CD8-positive, alpha-beta memory T cell (primary cell): ENCODE results near the gene NR2C2AP. TPM values are rescaled to one million over a fixed set of nuclear protein-coding genes. Genes with fewer than 3 reads are reported as not detected.

ENCODE experiments used
- CTCF ChIA-PET: fragments of 350-600 bp; sonication (Branson Sonifier 250); formaldehyde crosslinking; loops from one replicate; lab custom pipeline; 2021; ENCODE audit warnings: antibody characterized with exemption; lab: Charles Lee
- POLR2A ChIA-PET: fragments of 350-600 bp; sonication (Branson Sonifier 250); formaldehyde crosslinking; loops from one replicate; lab custom pipeline; 2021; ENCODE audit warnings: antibody characterized with exemption; lab: Charles Lee
- DNase-seq, 5 donors: peaks; one replicate each; pipeline versions ENCODE4 v3.0.0 to v3.0.0-alpha.2; 2020 to 2022; ENCODE audit warnings: mixed read lengths in 1 of 5
- H3K27ac ChIP-seq: one replicate; pipeline ENCODE4 v1.7.0; 2013; ENCODE audit warnings: low read depth, mild to moderate bottlenecking, low read length, moderate library complexity
- H3K27me3 ChIP-seq: 2 replicates; pipeline ENCODE4 v1.7.0; 2013; ENCODE audit warnings: low read length, mild to moderate bottlenecking; ENCODE audit not compliant: insufficient read depth, poor library complexity, severe bottlenecking
- H3K36me3 ChIP-seq: 2 replicates; pipeline ENCODE4 v1.7.0; 2013; ENCODE audit warnings: mild to moderate bottlenecking, low read length, moderate library complexity; ENCODE audit not compliant: insufficient read depth
- H3K4me1 ChIP-seq: 2 replicates; pipeline ENCODE4 v1.7.0; 2013; ENCODE audit warnings: mild to moderate bottlenecking, low read length, moderate library complexity; ENCODE audit not compliant: insufficient read depth
- H3K4me3 ChIP-seq: 2 replicates; pipeline ENCODE4 v1.7.0; 2013; ENCODE audit warnings: mild to moderate bottlenecking, low read length
- H3K9me3 ChIP-seq: 2 replicates; pipeline ENCODE4 v1.7.0; 2013; ENCODE audit warnings: mild to moderate bottlenecking, low read length
- H3K27ac Mint-ChIP-seq, 8 donors: one replicate each; pipeline ENCODE4 v1.8.0; 2020 to 2021; ENCODE audit warnings: mixed read lengths in 8 of 8, mild to moderate bottlenecking in 6 of 8, inconsistent platforms in 3 of 8, moderate library complexity in 3 of 8
- H3K27me3 Mint-ChIP-seq, 2 donors: one replicate each; pipeline ENCODE4 v1.8.0; 2020 to 2021; ENCODE audit warnings: mixed read lengths in 2 of 2, mild to moderate bottlenecking in 1 of 2, moderate library complexity in 1 of 2
- H3K36me3 Mint-ChIP-seq, 3 donors: one replicate each; pipeline ENCODE4 v1.8.0; 2020 to 2021; ENCODE audit warnings: mixed read lengths in 3 of 3, inconsistent platforms in 1 of 3, mild to moderate bottlenecking in 1 of 3
- H3K4me1 Mint-ChIP-seq, 3 donors: one replicate each; pipeline ENCODE4 v1.8.0; 2020 to 2021; ENCODE audit warnings: mixed read lengths in 3 of 3, inconsistent platforms in 1 of 3, mild to moderate bottlenecking in 1 of 3
- H3K4me3 Mint-ChIP-seq, 7 donors: one replicate each; pipeline ENCODE4 v1.8.0; 2020 to 2021; ENCODE audit warnings: mixed read lengths in 7 of 7, mild to moderate bottlenecking in 6 of 7, moderate library complexity in 4 of 7, inconsistent platforms in 2 of 7
- H3K9me3 Mint-ChIP-seq, 5 donors: one replicate each; pipeline ENCODE4 v1.8.0; 2020 to 2022; ENCODE audit warnings: mixed read lengths in 5 of 5, mild to moderate bottlenecking in 3 of 5, moderate library complexity in 2 of 5, inconsistent platforms in 1 of 5
- polyA plus RNA-seq: library from polyadenylated mRNA; unstranded; fragments of 300-500 nt; fragmentation: Illumina TruSeq; gene quantifications from one replicate; pipeline ENCODE4 v1.2.3, GENCODE V29; 2021
- total RNA-seq, 2 experiments: library from RNA; stranded (reverse); gene quantifications; one replicate each; pipeline ENCODE4 v1.2.3, GENCODE V29; 2021

The NR2C2AP gene
- total and polyA plus RNA-seq, 3 experiments from 2014 or later = 35.4 to 60.7 (median 59.5) TPM

- H3K4me1 ChIP-seq = no peaks in the 10 kb centered on the region
- Mint-ChIP-seq H3K4me1 (no peaks in the 10 kb centered on the region), H3K9me3 (peaks cover 4 to 26% (median 24%) of the 10 kb centered on the region in 5 donors), H3K36me3 (peaks cover 0 to 7% (median 0%) of the 10 kb centered on the region in 3 donors), H3K27me3 (peaks cover 9 to 25% of the 10 kb centered on the region in 2 donors), H3K4me3 (no peak overlapping the region), H3K27ac (no peak overlapping the region)
- DNase-seq = no peak
- CTCF ChIA-PET = interaction anchor here (0.7 to 1.4 kb wide), 2 partner anchors 46 to 92 kb away, joined by 3 read pairs; no protein-coding TSS in a partner anchor
- H3K4me3 ChIP-seq = no peak overlapping the region
- no peak overlapping the region for H3K27ac ChIP-seq
- peaks cover 7% of the 10 kb centered on the region for H3K9me3 ChIP-seq
- no peaks in the 10 kb centered on the region for H3K36me3 ChIP-seq
- no peaks in the 10 kb centered on the region for H3K27me3 ChIP-seq
- POLR2A ChIA-PET = no interaction called here
Observed at GRCh38 chr19:19232261-19232721, 29.1 kb upstream of the NR2C2AP start.

DNA sequence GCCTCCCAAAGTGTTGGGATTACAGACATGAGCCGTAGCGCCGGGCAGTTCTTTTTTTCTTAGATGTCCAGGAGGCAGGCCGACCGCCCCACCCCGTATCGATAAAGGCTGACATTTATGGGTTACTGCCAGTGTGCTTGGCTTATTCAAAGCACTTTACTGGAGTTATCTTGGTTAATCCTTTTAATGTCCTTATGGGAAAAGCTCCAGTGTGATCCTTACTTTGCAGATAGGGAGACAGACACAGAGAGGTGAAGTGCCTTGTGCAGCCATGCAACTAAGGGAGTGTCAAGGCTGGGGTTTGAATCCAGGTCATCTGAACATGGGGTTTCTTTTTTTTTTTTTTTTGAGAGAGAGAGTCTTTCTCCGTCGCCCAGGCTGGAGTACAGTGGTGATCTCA is 27.8 kb upstream of the NR2C2AP start:
- no peak overlapping the region for H3K4me3 Mint-ChIP-seq
- Histone ChIP-seq H3K27ac (no peak overlapping the region), H3K36me3 (no peaks in the 10 kb centered on the region), H3K4me1 (no peaks in the 10 kb centered on the region), H3K9me3 (peaks cover 7% of the 10 kb centered on the region), H3K27me3 (no peaks in the 10 kb centered on the region), H3K4me3 (no peak overlapping the region)
- H3K9me3 Mint-ChIP-seq = peaks cover 4 to 21% (median 19%) of the 10 kb centered on the region in 5 donors
- H3K27ac Mint-ChIP-seq = no peak overlapping the region
- H3K4me1 Mint-ChIP-seq = no peaks in the 10 kb centered on the region
- ChIA-PET CTCF (no interaction called here), POLR2A (no interaction called here)
- peaks cover 0 to 4% (median 0%) of the 10 kb centered on the region in 3 donors for H3K36me3 Mint-ChIP-seq
- H3K27me3 Mint-ChIP-seq = peaks cover 5 to 30% of the 10 kb centered on the region in 2 donors
- no peak for DNase-seq

DNA sequence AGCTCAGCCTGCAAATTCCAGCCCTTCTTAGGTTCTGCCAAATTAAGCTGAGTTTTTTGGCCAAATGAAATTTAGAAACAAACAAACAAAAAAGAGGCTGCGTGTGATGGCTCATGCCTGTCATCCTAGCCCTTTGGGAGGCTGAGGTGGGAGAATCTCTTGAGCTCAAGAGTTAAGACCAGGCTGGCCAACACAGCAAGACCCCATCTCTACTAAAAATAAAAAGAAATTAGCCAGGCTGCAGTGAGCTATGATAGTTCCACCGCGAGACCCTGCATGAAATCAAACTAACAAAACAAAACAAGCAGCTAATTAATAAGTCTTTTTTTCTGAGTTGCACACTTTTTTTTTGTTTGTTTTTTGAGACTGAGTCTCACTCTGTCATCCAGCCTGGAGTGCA is 26.5 kb upstream of the NR2C2AP start:
- Histone ChIP-seq H3K27ac (no peak overlapping the region), H3K27me3 (no peaks in the 10 kb centered on the region), H3K4me3 (no peak overlapping the region), H3K9me3 (peaks cover 4% of the 10 kb centered on the region), H3K36me3 (no peaks in the 10 kb centered on the region), H3K4me1 (peaks cover 7% of the 10 kb centered on the region)
- Mint-ChIP-seq H3K9me3 (peaks cover 4 to 14% (median 12%) of the 10 kb centered on the region in 5 donors), H3K27me3 (peaks cover 5 to 29% of the 10 kb centered on the region in 2 donors), H3K27ac (no peak overlapping the region), H3K4me3 (no peak overlapping the region), H3K36me3 (no peaks in the 10 kb centered on the region), H3K4me1 (peaks cover 0 to 5% (median 2%) of the 10 kb centered on the region in 3 donors)
- ChIA-PET POLR2A (interaction anchor here (0.6 kb wide), 2 partner anchors 106 to 635 kb away, joined by 4 to 7 read pairs; no protein-coding TSS in a partner anchor), CTCF (interaction anchor here (0.5 to 1.4 kb wide), 2 partner anchors 62 to 84 kb away, joined by 3 to 4 read pairs; no protein-coding TSS in a partner anchor)
- no peak for DNase-seq

DNA sequence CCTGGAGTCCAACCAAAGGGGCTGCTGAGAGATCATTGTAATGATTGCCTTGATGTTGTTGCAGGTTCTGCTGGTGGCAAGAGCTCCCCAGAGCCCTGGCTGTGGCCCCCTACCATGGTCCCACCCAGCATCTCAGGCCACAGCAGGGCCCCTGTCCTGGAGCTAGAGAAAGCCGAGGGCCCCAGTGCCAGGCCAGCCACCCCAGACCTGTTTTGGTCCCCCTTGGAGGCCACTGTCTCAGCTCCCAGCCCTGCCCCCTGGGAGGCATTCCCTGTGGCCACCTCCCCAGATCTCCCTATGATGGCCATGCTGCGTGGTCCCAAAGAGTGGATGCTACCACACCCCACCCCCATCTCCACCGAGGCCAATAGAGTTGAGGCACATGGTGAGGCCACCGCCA is 24.0 kb upstream of the NR2C2AP start:
- no peaks in the 10 kb centered on the region for H3K27me3 ChIP-seq
- H3K4me1 ChIP-seq = peaks cover 9% of the 10 kb centered on the region
- H3K9me3 Mint-ChIP-seq = no peaks in the 10 kb centered on the region
- no peak overlapping the region for H3K4me3 ChIP-seq
- H3K36me3 Mint-ChIP-seq = no peaks in the 10 kb centered on the region
- no peaks in the 10 kb centered on the region for H3K36me3 ChIP-seq
- DNase-seq = no peak
- ChIA-PET POLR2A (no interaction called here), CTCF (no interaction called here)
- no peaks in the 10 kb centered on the region for H3K9me3 ChIP-seq
- H3K27ac Mint-ChIP-seq = no peak overlapping the region
- H3K4me3 Mint-ChIP-seq = no peak overlapping the region
- H3K27ac ChIP-seq = no peak overlapping the region
- H3K4me1 Mint-ChIP-seq = peaks cover 0 to 7% (median 3%) of the 10 kb centered on the region in 3 donors
- H3K27me3 Mint-ChIP-seq = peaks cover 6 to 26% of the 10 kb centered on the region in 2 donors

DNA sequence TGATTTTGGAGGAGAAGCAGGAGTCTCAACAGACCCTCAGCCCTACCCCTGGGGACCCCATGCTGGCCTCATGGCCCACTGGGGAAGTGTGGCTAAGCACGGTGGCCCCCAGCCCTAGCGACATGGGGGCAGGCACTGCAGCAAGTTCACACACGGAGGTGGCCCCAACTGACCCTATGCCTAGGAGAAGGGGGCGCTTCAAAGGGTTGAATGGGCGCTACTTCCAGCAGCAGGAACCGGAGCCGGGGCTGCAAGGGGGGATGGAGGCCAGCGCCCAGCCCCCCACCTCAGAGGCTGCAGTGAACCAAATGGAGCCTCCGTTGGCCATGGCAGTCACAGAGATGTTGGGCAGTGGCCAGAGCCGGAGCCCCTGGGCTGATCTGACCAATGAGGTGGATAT is 23.4 kb upstream of the NR2C2AP start:
- Histone ChIP-seq H3K36me3 (no peaks in the 10 kb centered on the region), H3K4me1 (peaks cover 9% of the 10 kb centered on the region), H3K9me3 (no peaks in the 10 kb centered on the region), H3K27me3 (no peaks in the 10 kb centered on the region), H3K27ac (no peak overlapping the region), H3K4me3 (no peak overlapping the region)
- CTCF ChIA-PET = interaction anchor here (1.7 kb wide), 1 partner anchor 47 kb away, joined by 5 read pairs; no protein-coding TSS in a partner anchor
- Mint-ChIP-seq H3K9me3 (no peaks in the 10 kb centered on the region), H3K27me3 (peaks cover 3 to 23% of the 10 kb centered on the region in 2 donors), H3K36me3 (no peaks in the 10 kb centered on the region), H3K27ac (peak overlapping the region in 1 of 8 donors; percentile 35), H3K4me1 (peaks cover 0 to 7% (median 3%) of the 10 kb centered on the region in 3 donors), H3K4me3 (no peak overlapping the region)
- POLR2A ChIA-PET = no interaction called here
- DNase-seq = no peak

- DNase-seq = no peak
- peaks cover 0 to 7% (median 3%) of the 10 kb centered on the region in 3 donors for H3K4me1 Mint-ChIP-seq
- peaks cover 3 to 23% of the 10 kb centered on the region in 2 donors for H3K27me3 Mint-ChIP-seq
- CTCF ChIA-PET = interaction anchor here (0.9 to 3.0 kb wide), 6 partner anchors 8 to 80 kb away, joined by 3 to 17 read pairs (median 6); partner anchors contain the start of genes BORCS8, NR2C2AP and RFXANK
- Histone ChIP-seq H3K4me1 (peaks cover 9% of the 10 kb centered on the region), H3K36me3 (no peaks in the 10 kb centered on the region), H3K27me3 (no peaks in the 10 kb centered on the region), H3K27ac (no peak overlapping the region), H3K4me3 (no peak overlapping the region), H3K9me3 (no peaks in the 10 kb centered on the region)
- H3K27ac Mint-ChIP-seq = no peak overlapping the region
- H3K36me3 Mint-ChIP-seq = no peaks in the 10 kb centered on the region
- POLR2A ChIA-PET = no interaction called here
- no peak overlapping the region for H3K4me3 Mint-ChIP-seq
- H3K9me3 Mint-ChIP-seq = no peaks in the 10 kb centered on the region
Observed at GRCh38 chr19:19226204-19226603, 23.0 kb upstream of the NR2C2AP start.

DNA sequence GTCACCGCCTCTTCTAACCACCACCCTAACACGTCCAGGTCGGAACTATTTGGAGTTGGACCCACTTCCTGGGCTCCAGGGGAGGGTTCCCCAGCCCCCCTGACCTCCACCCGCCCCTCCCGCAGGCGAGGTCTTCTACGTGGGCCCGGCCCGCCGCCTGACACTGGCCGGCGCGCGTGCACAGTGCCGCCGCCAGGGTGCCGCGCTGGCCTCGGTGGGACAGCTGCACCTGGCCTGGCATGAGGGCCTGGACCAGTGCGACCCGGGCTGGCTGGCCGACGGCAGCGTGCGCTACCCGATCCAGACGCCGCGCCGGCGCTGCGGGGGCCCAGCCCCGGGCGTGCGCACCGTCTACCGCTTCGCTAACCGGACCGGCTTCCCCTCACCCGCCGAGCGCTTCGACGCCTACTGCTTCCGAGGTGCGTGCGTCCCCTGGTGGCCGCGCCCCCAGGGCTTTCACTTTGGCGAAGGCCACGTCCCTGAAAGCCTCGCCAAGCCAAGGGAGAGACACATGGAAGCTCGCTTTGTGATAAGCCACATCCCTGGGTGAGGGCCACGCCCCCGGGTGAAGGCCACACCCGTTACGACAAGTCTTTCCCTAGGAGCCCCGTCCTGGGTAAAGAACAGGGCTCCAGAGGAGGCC is 21.8 kb upstream of the NR2C2AP start:
- H3K4me1 ChIP-seq = peaks cover 9% of the 10 kb centered on the region
- peak overlapping the region; percentile 31 for H3K27ac ChIP-seq
- Mint-ChIP-seq H3K4me1 (peaks cover 0 to 7% (median 3%) of the 10 kb centered on the region in 3 donors), H3K27ac (peak overlapping the region in 1 of 8 donors; percentile 72), H3K36me3 (no peaks in the 10 kb centered on the region), H3K4me3 (peak overlapping the region; percentile 61 to 88 (median 74)), H3K9me3 (no peaks in the 10 kb centered on the region), H3K27me3 (peaks cover 3 to 23% of the 10 kb centered on the region in 2 donors)
- no peaks in the 10 kb centered on the region for H3K9me3 ChIP-seq
- H3K27me3 ChIP-seq = no peaks in the 10 kb centered on the region
- POLR2A ChIA-PET = interaction anchor here (0.6 kb wide), 1 partner anchor 51 kb away, joined by 9 read pairs; no protein-coding TSS in a partner anchor
- CTCF ChIA-PET = interaction anchor here (0.7 to 3.0 kb wide), 16 partner anchors 10 to 266 kb away, joined by 3 to 17 read pairs (median 3); partner anchors contain the start of genes BORCS8, NR2C2AP and RFXANK
- H3K36me3 ChIP-seq = no peaks in the 10 kb centered on the region
- DNase-seq = peak; percentile 63 to 86 (median 67)
- H3K4me3 ChIP-seq = peak overlapping the region; percentile 65
